Measurements from ENCODE around the gene ST3GAL3.

DNA sequence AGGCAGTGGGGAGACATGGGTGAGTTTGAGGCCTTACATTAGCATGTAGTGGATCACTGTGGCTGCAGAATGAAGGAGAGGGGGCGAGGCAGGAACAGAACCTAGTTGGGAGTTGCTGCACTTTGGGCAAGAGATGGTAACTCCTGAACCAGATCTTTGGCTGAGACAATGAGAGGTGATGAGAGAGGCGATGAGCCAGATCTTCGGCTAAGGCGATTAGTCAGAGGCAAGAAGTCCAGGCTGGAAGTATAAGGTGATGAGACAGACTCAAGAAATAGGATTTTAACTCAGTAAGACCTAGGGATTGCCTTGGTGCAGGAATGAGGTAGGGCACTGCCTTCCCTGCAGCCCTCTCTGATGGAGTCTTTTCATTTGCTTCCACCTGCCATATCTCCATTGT, 217.2 kb downstream of the ST3GAL3 start:
- TF ChIP-seq, protein P1, sequence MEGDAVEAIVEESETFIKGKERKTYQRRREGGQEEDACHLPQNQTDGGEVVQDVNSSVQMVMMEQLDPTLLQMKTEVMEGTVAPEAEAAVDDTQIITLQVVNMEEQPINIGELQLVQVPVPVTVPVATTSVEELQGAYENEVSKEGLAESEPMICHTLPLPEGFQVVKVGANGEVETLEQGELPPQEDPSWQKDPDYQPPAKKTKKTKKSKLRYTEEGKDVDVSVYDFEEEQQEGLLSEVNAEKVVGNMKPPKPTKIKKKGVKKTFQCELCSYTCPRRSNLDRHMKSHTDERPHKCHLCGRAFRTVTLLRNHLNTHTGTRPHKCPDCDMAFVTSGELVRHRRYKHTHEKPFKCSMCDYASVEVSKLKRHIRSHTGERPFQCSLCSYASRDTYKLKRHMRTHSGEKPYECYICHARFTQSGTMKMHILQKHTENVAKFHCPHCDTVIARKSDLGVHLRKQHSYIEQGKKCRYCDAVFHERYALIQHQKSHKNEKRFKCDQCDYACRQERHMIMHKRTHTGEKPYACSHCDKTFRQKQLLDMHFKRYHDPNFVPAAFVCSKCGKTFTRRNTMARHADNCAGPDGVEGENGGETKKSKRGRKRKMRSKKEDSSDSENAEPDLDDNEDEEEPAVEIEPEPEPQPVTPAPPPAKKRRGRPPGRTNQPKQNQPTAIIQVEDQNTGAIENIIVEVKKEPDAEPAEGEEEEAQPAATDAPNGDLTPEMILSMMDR (IDR thresholded peaks at IDR 0.05; ENCODE audit: insufficient read depth, low read length) = no peak
- TF ChIP-seq, protein P2, sequence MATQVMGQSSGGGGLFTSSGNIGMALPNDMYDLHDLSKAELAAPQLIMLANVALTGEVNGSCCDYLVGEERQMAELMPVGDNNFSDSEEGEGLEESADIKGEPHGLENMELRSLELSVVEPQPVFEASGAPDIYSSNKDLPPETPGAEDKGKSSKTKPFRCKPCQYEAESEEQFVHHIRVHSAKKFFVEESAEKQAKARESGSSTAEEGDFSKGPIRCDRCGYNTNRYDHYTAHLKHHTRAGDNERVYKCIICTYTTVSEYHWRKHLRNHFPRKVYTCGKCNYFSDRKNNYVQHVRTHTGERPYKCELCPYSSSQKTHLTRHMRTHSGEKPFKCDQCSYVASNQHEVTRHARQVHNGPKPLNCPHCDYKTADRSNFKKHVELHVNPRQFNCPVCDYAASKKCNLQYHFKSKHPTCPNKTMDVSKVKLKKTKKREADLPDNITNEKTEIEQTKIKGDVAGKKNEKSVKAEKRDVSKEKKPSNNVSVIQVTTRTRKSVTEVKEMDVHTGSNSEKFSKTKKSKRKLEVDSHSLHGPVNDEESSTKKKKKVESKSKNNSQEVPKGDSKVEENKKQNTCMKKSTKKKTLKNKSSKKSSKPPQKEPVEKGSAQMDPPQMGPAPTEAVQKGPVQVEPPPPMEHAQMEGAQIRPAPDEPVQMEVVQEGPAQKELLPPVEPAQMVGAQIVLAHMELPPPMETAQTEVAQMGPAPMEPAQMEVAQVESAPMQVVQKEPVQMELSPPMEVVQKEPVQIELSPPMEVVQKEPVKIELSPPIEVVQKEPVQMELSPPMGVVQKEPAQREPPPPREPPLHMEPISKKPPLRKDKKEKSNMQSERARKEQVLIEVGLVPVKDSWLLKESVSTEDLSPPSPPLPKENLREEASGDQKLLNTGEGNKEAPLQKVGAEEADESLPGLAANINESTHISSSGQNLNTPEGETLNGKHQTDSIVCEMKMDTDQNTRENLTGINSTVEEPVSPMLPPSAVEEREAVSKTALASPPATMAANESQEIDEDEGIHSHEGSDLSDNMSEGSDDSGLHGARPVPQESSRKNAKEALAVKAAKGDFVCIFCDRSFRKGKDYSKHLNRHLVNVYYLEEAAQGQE (IDR thresholded peaks at IDR 0.05; ENCODE audit: insufficient replicate concordance, low read depth) = no peak

All from HL-60 (cell line).